Measurements from ENCODE around the gene AGPAT4. TPM values are rescaled to one million over a fixed set of nuclear protein-coding genes. Genes with fewer than 3 reads are reported as not detected.

AGPAT4 gene
- polyA plus RNA-seq, 1 donor from 2014 or later = 0.98 TPM

- no peak overlapping the region for H3K27ac Mint-ChIP-seq
- H3K36me3 Mint-ChIP-seq = no peaks in the 10 kb centered on the region
- H3K4me1 Mint-ChIP-seq = no peaks in the 10 kb centered on the region
- no peaks in the 10 kb centered on the region for H3K27me3 Mint-ChIP-seq
- H3K4me3 Mint-ChIP-seq = no peak overlapping the region
- H3K9me3 Mint-ChIP-seq = no peaks in the 10 kb centered on the region
Observed at GRCh38 chr6:161091972-161092701, 181.7 kb downstream of the AGPAT4 start.

GRCh38 chr6:161091151-161091550 is 182.7 kb downstream of the AGPAT4 start:
- H3K27ac Mint-ChIP-seq = no peak overlapping the region
- H3K4me1 Mint-ChIP-seq = no peaks in the 10 kb centered on the region
- H3K36me3 Mint-ChIP-seq = no peaks in the 10 kb centered on the region
- no peak overlapping the region for H3K4me3 Mint-ChIP-seq
- no peaks in the 10 kb centered on the region for H3K9me3 Mint-ChIP-seq
- no peaks in the 10 kb centered on the region for H3K27me3 Mint-ChIP-seq

GRCh38 chr6:161088676-161089328 is 185.1 kb downstream of the AGPAT4 start:
- Mint-ChIP-seq H3K27me3 (no peaks in the 10 kb centered on the region), H3K4me1 (peaks cover 0 to 3% (median 0%) of the 10 kb centered on the region in 3 donors), H3K36me3 (peaks cover 6% of the 10 kb centered on the region), H3K4me3 (no peak overlapping the region), H3K9me3 (no peaks in the 10 kb centered on the region), H3K27ac (no peak overlapping the region)

GRCh38 chr6:161085246-161085645 is 188.6 kb downstream of the AGPAT4 start:
- H3K27me3 Mint-ChIP-seq = no peaks in the 10 kb centered on the region
- no peak overlapping the region for H3K4me3 Mint-ChIP-seq
- peaks cover 6% of the 10 kb centered on the region for H3K36me3 Mint-ChIP-seq
- no peak overlapping the region for H3K27ac Mint-ChIP-seq
- H3K4me1 Mint-ChIP-seq = peaks cover 0 to 3% (median 0%) of the 10 kb centered on the region in 3 donors
- no peaks in the 10 kb centered on the region for H3K9me3 Mint-ChIP-seq

GRCh38 chr6:161082215-161082614 is 191.6 kb downstream of the AGPAT4 start:
- Mint-ChIP-seq H3K27me3 (no peaks in the 10 kb centered on the region), H3K4me3 (no peak overlapping the region), H3K9me3 (no peaks in the 10 kb centered on the region), H3K36me3 (peaks cover 6% of the 10 kb centered on the region), H3K4me1 (peaks cover 0 to 3% (median 0%) of the 10 kb centered on the region in 3 donors), H3K27ac (no peak overlapping the region)

- Mint-ChIP-seq H3K9me3 (no peaks in the 10 kb centered on the region), H3K36me3 (peaks cover 6% of the 10 kb centered on the region), H3K27ac (peak overlapping the region in 1 of 3 donors; percentile 62), H3K27me3 (no peaks in the 10 kb centered on the region), H3K4me3 (no peak overlapping the region), H3K4me1 (peaks cover 0 to 3% (median 0%) of the 10 kb centered on the region in 3 donors)
Observed at GRCh38 chr6:161080263-161080970, 193.4 kb downstream of the AGPAT4 start.

Data from IgD-negative memory B cell (primary cell).